HG03378 (cell line): ENCODE data around the gene LYPD3.

Source experiments
- ATAC-seq: cut with Tn5 transposase; IDR thresholded peaks from one replicate; pipeline ENCODE4 v1.9.1; 2021; ENCODE audit warnings: mild to moderate bottlenecking, moderate library complexity; ENCODE audit not compliant: unreplicated experiment

The LYPD3 gene

GRCh38 chr19:43486412-43486811, 21.0 kb upstream of the LYPD3 start:
- no peak for ATAC-seq

GRCh38 chr19:43485951-43486350, 20.5 kb upstream of the LYPD3 start:
- no peak for ATAC-seq

GRCh38 chr19:43483281-43483680, 17.9 kb upstream of the LYPD3 start:
- no peak for ATAC-seq

GRCh38 chr19:43482193-43482592, 16.8 kb upstream of the LYPD3 start:
- no peak for ATAC-seq

- no peak for ATAC-seq
These were observed 16.3 kb upstream of the LYPD3 start for GRCh38 chr19:43481701-43482100.

- ATAC-seq = no peak
These were observed 15.2 kb upstream of the LYPD3 start for GRCh38 chr19:43480574-43480973.

GRCh38 chr19:43479961-43480561, 14.7 kb upstream of the LYPD3 start:
- ATAC-seq = no peak

GRCh38 chr19:43479226-43479625, 13.8 kb upstream of the LYPD3 start:
- ATAC-seq = no peak

GRCh38 chr19:43478323-43478722, 12.9 kb upstream of the LYPD3 start:
- no peak for ATAC-seq

- no peak for ATAC-seq
These were observed 11.2 kb upstream of the LYPD3 start for GRCh38 chr19:43476606-43477005.

- ATAC-seq = peak; percentile 72
These were observed 9.7 kb upstream of the LYPD3 start for GRCh38 chr19:43474986-43475705.

GRCh38 chr19:43474487-43474886, 9.1 kb upstream of the LYPD3 start:
- no peak for ATAC-seq

GRCh38 chr19:43471091-43471490, 5.7 kb upstream of the LYPD3 start:
- ATAC-seq = no peak

GRCh38 chr19:43470288-43470687, 4.9 kb upstream of the LYPD3 start:
- ATAC-seq = no peak

- no peak for ATAC-seq
These were observed 3.7 kb upstream of the LYPD3 start for GRCh38 chr19:43469160-43469480.

- no peak for ATAC-seq
These were observed 3.1 kb upstream of the LYPD3 start for GRCh38 chr19:43468354-43469159.

- ATAC-seq = no peak
These were observed 2.3 kb upstream of the LYPD3 start for GRCh38 chr19:43467730-43468129.

GRCh38 chr19:43467276-43467675, 1.9 kb upstream of the LYPD3 start:
- ATAC-seq = no peak

- no peak for ATAC-seq
These were observed 1.4 kb upstream of the LYPD3 start for GRCh38 chr19:43466793-43467192.

GRCh38 chr19:43464134-43464775, 1.2 kb downstream of the LYPD3 start:
- peak; percentile 30 for ATAC-seq

GRCh38 chr19:43463381-43464133, 1.9 kb downstream of the LYPD3 start:
- ATAC-seq = peak; percentile 62
